Mesenchymal stem cell (in vitro differentiated cells and primary cell): ENCODE results near the gene ZNF654. TPM values are rescaled to one million over a fixed set of nuclear protein-coding genes. Genes with fewer than 3 reads are reported as not detected.
"Not testable (repeated sequence)": the region's sequence is repeated elsewhere in the genome, so short reads cannot be mapped to it uniquely, and the experiment has no call there.

ENCODE experiments used
- DNase-seq: peaks from one replicate; pipeline ENCODE4 v3.0.0-alpha.2; 2013
- H2AFZ ChIP-seq: one replicate; pipeline ENCODE4 v1.6.1; 2013; ENCODE audit warnings: low read depth, mild to moderate bottlenecking, control low read depth, inconsistent platforms, low read length, moderate library complexity
- H2AK5ac ChIP-seq: 2 replicates; pipeline ENCODE4 v1.6.1; 2013; ENCODE audit warnings: low read length, moderate library complexity, mild to moderate bottlenecking, inconsistent platforms; ENCODE audit not compliant: severe bottlenecking
- H2BK120ac ChIP-seq: one replicate; pipeline ENCODE4 v1.6.1; 2013; ENCODE audit warnings: low read depth, mild to moderate bottlenecking, inconsistent platforms, low read length, moderate library complexity
- H2BK12ac ChIP-seq, 2 experiments: one replicate each; pipeline ENCODE4 v1.6.1; 2013; ENCODE audit warnings: inconsistent platforms in 2 of 2, low read length in 2 of 2, mild to moderate bottlenecking in 2 of 2, moderate library complexity in 2 of 2, control low read depth in 1 of 2
- H2BK15ac ChIP-seq: one replicate; pipeline ENCODE4 v1.6.1; 2013; ENCODE audit warnings: mild to moderate bottlenecking, low read depth, inconsistent platforms; ENCODE audit not compliant: poor library complexity, severe bottlenecking
- H2BK5ac ChIP-seq: 2 replicates; pipeline ENCODE4 v1.6.1; 2013; ENCODE audit warnings: low read depth, mild to moderate bottlenecking, low read length, control low read depth, inconsistent platforms; ENCODE audit not compliant: poor library complexity, severe bottlenecking
- H3K14ac ChIP-seq, 2 experiments: one replicate each; pipeline ENCODE4 v1.6.1; 2013; ENCODE audit warnings: inconsistent platforms in 2 of 2, low read length in 2 of 2, control low read depth in 1 of 2, mild to moderate bottlenecking in 1 of 2, moderate library complexity in 1 of 2
- H3K18ac ChIP-seq, 2 experiments: one replicate each; pipeline ENCODE4 v1.6.1; 2013; ENCODE audit warnings: inconsistent platforms in 2 of 2, low read length in 2 of 2, control low read depth in 1 of 2, low read depth in 1 of 2, mild to moderate bottlenecking in 1 of 2
- H3K23ac ChIP-seq, 2 experiments: one replicate each; pipeline ENCODE4 v1.6.1; 2013; ENCODE audit warnings: inconsistent platforms in 2 of 2, low read length in 2 of 2, mild to moderate bottlenecking in 2 of 2, moderate library complexity in 2 of 2, control low read depth in 1 of 2
- H3K27ac ChIP-seq: 2 replicates; pipeline ENCODE4 v1.5.1; 2013; ENCODE audit warnings: mild to moderate bottlenecking, moderate library complexity, low read length, control low read depth, inconsistent platforms; ENCODE audit not compliant: poor library complexity, severe bottlenecking
- H3K27me3 ChIP-seq, 2 experiments: 2 replicates each; pipeline versions ENCODE4 v1.6.1 to v1.7.0; 2013; ENCODE audit warnings: low read length in 2 of 2, mild to moderate bottlenecking in 2 of 2, moderate library complexity in 2 of 2, control low read depth in 1 of 2, inconsistent platforms in 1 of 2; ENCODE audit not compliant: control insufficient read depth in 1 of 2, insufficient read depth in 1 of 2
- H3K36me3 ChIP-seq, 2 experiments: 2 replicates each; pipeline versions ENCODE4 v1.6.1 to v1.7.0; 2013; ENCODE audit warnings: low read length in 2 of 2, control low read depth in 1 of 2, inconsistent platforms in 1 of 2, low read depth in 1 of 2, mild to moderate bottlenecking in 1 of 2; ENCODE audit not compliant: insufficient read depth in 2 of 2, control insufficient read depth in 1 of 2
- H3K4ac ChIP-seq, 2 experiments: one replicate each; pipeline ENCODE4 v1.6.1; 2013; ENCODE audit warnings: inconsistent platforms in 2 of 2, low read length in 2 of 2, mild to moderate bottlenecking in 2 of 2, moderate library complexity in 2 of 2, control low read depth in 1 of 2, low read depth in 1 of 2
- H3K4me1 ChIP-seq: 2 replicates; pipeline ENCODE4 v1.6.1; 2013; ENCODE audit warnings: low read depth, low read length, control low read depth; ENCODE audit not compliant: control insufficient read depth, insufficient read depth
- H3K4me2 ChIP-seq: 2 replicates; pipeline ENCODE4 v1.6.1; 2013; ENCODE audit warnings: low read length, mild to moderate bottlenecking, inconsistent platforms; ENCODE audit not compliant: poor library complexity, severe bottlenecking
- H3K4me3 ChIP-seq, 2 experiments: 2 replicates each; pipeline versions ENCODE4 v1.5.1 to v1.7.0; 2013; ENCODE audit warnings: low read length in 2 of 2, mild to moderate bottlenecking in 2 of 2, control low read depth in 1 of 2, low read depth in 1 of 2; ENCODE audit not compliant: insufficient read depth in 1 of 2
- H3K79me1 ChIP-seq: replicated peaks from 2 replicates; pipeline ENCODE4 v1.6.1; 2013; ENCODE audit warnings: mild to moderate bottlenecking, control low read depth, low read length, inconsistent platforms; ENCODE audit not compliant: poor library complexity, severe bottlenecking
- H3K9ac ChIP-seq: 2 replicates; pipeline ENCODE4 v1.7.0; 2013; ENCODE audit warnings: mild to moderate bottlenecking, low read length, moderate library complexity
- H3K9me3 ChIP-seq: 2 replicates; pipeline ENCODE4 v1.7.0; 2013; ENCODE audit warnings: mild to moderate bottlenecking, low read length; ENCODE audit not compliant: control insufficient read depth
- H4K8ac ChIP-seq: one replicate; pipeline ENCODE4 v1.6.1; 2013; ENCODE audit warnings: inconsistent platforms, mild to moderate bottlenecking, low read length, moderate library complexity
- H4K91ac ChIP-seq: one replicate; pipeline ENCODE4 v1.6.1; 2013; ENCODE audit warnings: mild to moderate bottlenecking, low read length, inconsistent platforms
- WGBS: methylation state at CpG from one replicate; pipeline ENCODE4 v1.1.7; 2013; ENCODE audit warnings: mixed read lengths; 5-methylcytosine and 5-hydroxymethylcytosine counted together
- polyA plus RNA-seq, 2 experiments: library from polyadenylated mRNA; stranded (reverse); fragments of 200-250 nt; gene quantifications; one replicate each; pipeline ENCODE4 v1.2.3, GENCODE V29; 2013

Gene ZNF654
- 5.9 TPM for polyA plus RNA-seq (2013, experiment 1 of 2)
- 6.1 TPM for polyA plus RNA-seq (2013, experiment 2 of 2)

- H3K79me1 ChIP-seq: peaks cover 6% of the 10 kb centered on the region
- H2AK5ac ChIP-seq: no peak within 1 kb of the TSS
- H3K27ac ChIP-seq: peak within 1 kb of the TSS; percentile 99
- H3K23ac ChIP-seq: peak within 1 kb of the TSS in 1 of 2 experiments; percentile 99
- H4K8ac ChIP-seq: peak within 1 kb of the TSS; percentile 83
- peak; percentile 100 for DNase-seq
- no peaks in the 10 kb centered on the region for H3K9me3 ChIP-seq
- peak within 1 kb of the TSS in 1 of 2 experiments; percentile 68 for H3K14ac ChIP-seq
- H2AFZ ChIP-seq: peak within 1 kb of the TSS; percentile 95
- WGBS: under 1% methylated on average over 59 of the region's 76 CpGs
- H2BK5ac ChIP-seq: peak within 1 kb of the TSS; percentile 94
- no peaks in the 10 kb centered on the region for H3K27me3 ChIP-seq
- H3K9ac ChIP-seq: peak within 1 kb of the TSS; percentile 97
- peaks cover 6 to 34% of the 10 kb centered on the region in 2 experiments for H3K36me3 ChIP-seq
- H3K4me3 ChIP-seq: peak within 1 kb of the TSS; percentile 83 to 98
- H3K4me1 ChIP-seq: no peaks in the 10 kb centered on the region
- peak within 1 kb of the TSS; percentile 98 for H2BK15ac ChIP-seq
- peak within 1 kb of the TSS; percentile 81 for H3K4me2 ChIP-seq
- peak within 1 kb of the TSS; percentile 87 for H2BK120ac ChIP-seq
- peak within 1 kb of the TSS in 1 of 2 experiments; percentile 57 for H2BK12ac ChIP-seq
- H4K91ac ChIP-seq: peak within 1 kb of the TSS; percentile 95
- peak within 1 kb of the TSS; percentile 37 to 90 for H3K4ac ChIP-seq
- peak within 1 kb of the TSS; percentile 95 to 99 for H3K18ac ChIP-seq
Observed at GRCh38 chr3:88058581-88059379, at the start of gene ZNF654, which contains the start of gene CGGBP1. Gene ZNF654, plus strand, starts transcription at chr3:88059255. Its CDS starts 65 bp downstream, at chr3:88059320. Gene CGGBP1, minus strand, starts transcription at chr3:88059005. Its CDS starts 3,029 bp downstream, at chr3:88055976.

- H3K9me3 ChIP-seq: no peaks in the 10 kb centered on the region
- H2BK12ac ChIP-seq: no peak overlapping the region
- no peak overlapping the region for H3K4me2 ChIP-seq
- no peak overlapping the region for H3K4me3 ChIP-seq
- no peaks in the 10 kb centered on the region for H3K4me1 ChIP-seq
- no peak overlapping the region for H2BK120ac ChIP-seq
- H3K18ac ChIP-seq: no peak overlapping the region
- no peak overlapping the region for H2AFZ ChIP-seq
- H3K4ac ChIP-seq: no peak overlapping the region
- H4K91ac ChIP-seq: no peak overlapping the region
- H3K9ac ChIP-seq: no peak overlapping the region
- H2BK5ac ChIP-seq: no peak overlapping the region
- no peak overlapping the region for H2BK15ac ChIP-seq
- no peak overlapping the region for H3K14ac ChIP-seq
- H4K8ac ChIP-seq: no peak overlapping the region
- no peaks in the 10 kb centered on the region for H3K27me3 ChIP-seq
- no peaks in the 10 kb centered on the region for H3K79me1 ChIP-seq
- no peak overlapping the region for H2AK5ac ChIP-seq
- no peak overlapping the region for H3K23ac ChIP-seq
- DNase-seq: no peak
- no peaks in the 10 kb centered on the region for H3K36me3 ChIP-seq
- 80% methylated on average over 5 of the region's 5 CpGs for WGBS
- no peak overlapping the region for H3K27ac ChIP-seq
Observed at GRCh38 chr3:88010810-88011209, 48.2 kb upstream of the ZNF654 start.

- Histone ChIP-seq H3K79me1 (no peaks in the 10 kb centered on the region), H2BK5ac (no peak overlapping the region), H3K18ac (no peak overlapping the region), H3K9ac (no peak overlapping the region), H3K27me3 (no peaks in the 10 kb centered on the region), H3K4me3 (no peak overlapping the region), H4K8ac (no peak overlapping the region), H4K91ac (no peak overlapping the region), H3K4me2 (no peak overlapping the region), H3K36me3 (no peaks in the 10 kb centered on the region), H2BK120ac (no peak overlapping the region), H3K23ac (peak overlapping the region in 1 of 2 experiments; percentile 7), H3K4me1 (no peaks in the 10 kb centered on the region), H2BK15ac (no peak overlapping the region), H3K14ac (no peak overlapping the region), H2AFZ (no peak overlapping the region), H2AK5ac (no peak overlapping the region), H3K9me3 (no peaks in the 10 kb centered on the region), H2BK12ac (no peak overlapping the region), H3K4ac (no peak overlapping the region), H3K27ac (no peak overlapping the region)
- DNase-seq: no peak
- WGBS: 93% methylated on average over 1 of the region's 2 CpGs
Observed at GRCh38 chr3:88013592-88013991, 45.5 kb upstream of the ZNF654 start.

- H2BK5ac ChIP-seq, H3K27ac ChIP-seq, H3K4me1 ChIP-seq, H3K4me3 ChIP-seq, H3K4ac ChIP-seq, H2BK12ac ChIP-seq, H3K9me3 ChIP-seq, H3K18ac ChIP-seq, H3K14ac ChIP-seq, H2BK120ac ChIP-seq, H3K23ac ChIP-seq, H2AFZ ChIP-seq, H3K79me1 ChIP-seq, H3K36me3 ChIP-seq, DNase-seq, H3K4me2 ChIP-seq, H4K8ac ChIP-seq, H4K91ac ChIP-seq, H2AK5ac ChIP-seq, H3K9ac ChIP-seq, H3K27me3 ChIP-seq, H2BK15ac ChIP-seq: not testable (repeated sequence)
- WGBS: 95% methylated on average over 35 of the region's 35 CpGs
Observed at GRCh38 chr3:88015656-88016055, 43.4 kb upstream of the ZNF654 start.
